H9 (cell line): ENCODE measurements around the gene RETREG3. TPM values are rescaled to one million over a fixed set of nuclear protein-coding genes. Genes with fewer than 3 reads are reported as not detected.

ENCODE experiments used
- DNase-seq: peaks from one replicate; pipeline ENCODE4 v3.0.0-alpha.2; 2017
- H2AFZ ChIP-seq: one replicate; pipeline ENCODE4 v1.6.1; 2013; ENCODE audit warnings: mild to moderate bottlenecking, low read length, control low read depth, moderate library complexity
- H2AK5ac ChIP-seq: 2 replicates; pipeline ENCODE4 v1.6.1; 2013; ENCODE audit warnings: low read length, control low read depth, mixed read lengths; ENCODE audit not compliant: insufficient read length
- H2BK120ac ChIP-seq: one replicate; pipeline ENCODE4 v1.6.1; 2013; ENCODE audit warnings: low read depth, mild to moderate bottlenecking, low read length, control low read depth, inconsistent platforms; ENCODE audit not compliant: poor library complexity, severe bottlenecking
- H2BK12ac ChIP-seq: 2 replicates; pipeline ENCODE4 v1.6.1; 2013; ENCODE audit warnings: low read length, control low read depth, mixed read lengths, low read depth; ENCODE audit not compliant: insufficient read length
- H2BK15ac ChIP-seq: 2 replicates; pipeline ENCODE4 v1.6.1; 2013; ENCODE audit warnings: low read depth, low read length, control low read depth
- H2BK20ac ChIP-seq: one replicate; pipeline ENCODE4 v1.6.1; 2013; ENCODE audit warnings: low read depth, mild to moderate bottlenecking, low read length, control low read depth, inconsistent platforms; ENCODE audit not compliant: poor library complexity, severe bottlenecking
- H2BK5ac ChIP-seq: 2 replicates; pipeline ENCODE4 v1.6.1; 2013; ENCODE audit warnings: low read length, control low read depth, mixed read lengths; ENCODE audit not compliant: insufficient read length
- H3K14ac ChIP-seq: 2 replicates; pipeline ENCODE4 v1.6.1; 2013; ENCODE audit warnings: low read length, control low read depth; ENCODE audit not compliant: insufficient read depth
- H3K18ac ChIP-seq: 2 replicates; pipeline ENCODE4 v1.6.1; 2013; ENCODE audit warnings: low read depth, mild to moderate bottlenecking, mixed read lengths, low read length, control low read depth; ENCODE audit not compliant: insufficient read length
- H3K23ac ChIP-seq: 2 replicates; pipeline ENCODE4 v1.6.1; 2013; ENCODE audit warnings: low read length, control low read depth, mixed read lengths, low read depth; ENCODE audit not compliant: insufficient read length
- H3K23me2 ChIP-seq: 2 replicates; pipeline ENCODE4 v1.6.1; 2013; ENCODE audit warnings: low read depth, mild to moderate bottlenecking, mixed read lengths, low read length, control low read depth; ENCODE audit not compliant: insufficient read length, poor library complexity, severe bottlenecking
- H3K27ac ChIP-seq: 2 replicates; pipeline ENCODE4 v1.5.1; 2013; ENCODE audit warnings: low read length, control low read depth, mixed read lengths, low read depth; ENCODE audit not compliant: insufficient read length
- H3K27me3 ChIP-seq: 2 replicates; pipeline ENCODE4 v1.6.1; 2013; ENCODE audit warnings: low read length, control low read depth, inconsistent platforms; ENCODE audit not compliant: insufficient read depth
- H3K4ac ChIP-seq: 2 replicates; pipeline ENCODE4 v1.6.1; 2013; ENCODE audit warnings: low read depth, mild to moderate bottlenecking, control low read depth, inconsistent platforms, low read length, moderate library complexity
- H3K4me1 ChIP-seq: 2 replicates; pipeline ENCODE4 v1.6.1; 2013; ENCODE audit warnings: low read length, control low read depth, inconsistent platforms; ENCODE audit not compliant: insufficient read depth
- H3K4me2 ChIP-seq: 2 replicates; pipeline ENCODE4 v1.6.1; 2013; ENCODE audit warnings: low read length, control low read depth, mixed read lengths; ENCODE audit not compliant: insufficient read length, insufficient read depth
- H3K56ac ChIP-seq: 2 replicates; pipeline ENCODE4 v1.6.1; 2013; ENCODE audit warnings: low read depth, mild to moderate bottlenecking, mixed read lengths, low read length, control low read depth; ENCODE audit not compliant: insufficient read length
- H3K79me1 ChIP-seq: 2 replicates; pipeline ENCODE4 v1.6.1; 2013; ENCODE audit warnings: low read depth, mild to moderate bottlenecking, moderate library complexity, low read length, control low read depth, inconsistent platforms; ENCODE audit not compliant: insufficient read depth, poor library complexity, severe bottlenecking
- H3K79me2 ChIP-seq: 2 replicates; pipeline ENCODE4 v1.6.1; 2013; ENCODE audit warnings: low read length, control low read depth, inconsistent platforms; ENCODE audit not compliant: insufficient read depth
- H3K9ac ChIP-seq: 2 replicates; pipeline ENCODE4 v1.6.1; 2013; ENCODE audit warnings: low read length, control low read depth, mixed read lengths; ENCODE audit not compliant: insufficient read length; ENCODE audit errors: extremely low read depth
- H3K9me3 ChIP-seq: one replicate; pipeline ENCODE4 v1.6.1; 2013; ENCODE audit warnings: low read depth, low read length, inconsistent platforms; ENCODE audit not compliant: control insufficient read depth
- H3T11ph ChIP-seq: one replicate; pipeline ENCODE4 v1.6.1; 2013; ENCODE audit warnings: mild to moderate bottlenecking, low read length, control low read depth, inconsistent platforms
- H4K20me1 ChIP-seq: one replicate; pipeline ENCODE4 v1.6.1; 2013; ENCODE audit not compliant: control insufficient read depth, insufficient read length, insufficient read depth
- H4K5ac ChIP-seq: 2 replicates; pipeline ENCODE4 v1.6.1; 2013; ENCODE audit warnings: low read depth, mild to moderate bottlenecking, mixed read lengths, low read length, control low read depth; ENCODE audit not compliant: insufficient read length
- H4K8ac ChIP-seq: replicated peaks from 2 replicates; pipeline ENCODE4 v1.6.1; 2013; ENCODE audit warnings: low read length, control low read depth, mixed read lengths, low read depth; ENCODE audit not compliant: insufficient read length
- H4K91ac ChIP-seq: 2 replicates; pipeline ENCODE4 v1.6.1; 2013; ENCODE audit warnings: low read depth, mild to moderate bottlenecking, moderate library complexity, mixed read lengths, low read length, control low read depth; ENCODE audit not compliant: insufficient read length
- H3K27ac Mint-ChIP-seq, 3 experiments: 2 replicates in 2 of 3; 3 replicates in 1 of 3; pipeline ENCODE4 v1.8.0; 2020 to 2021; ENCODE audit warnings: mixed read lengths in 3 of 3, mild to moderate bottlenecking in 1 of 3, moderate library complexity in 1 of 3
- H3K27me3 Mint-ChIP-seq: 2 replicates; pipeline ENCODE4 v1.8.0; 2021; ENCODE audit warnings: low read depth, mild to moderate bottlenecking, moderate library complexity, mixed read lengths
- H3K36me3 Mint-ChIP-seq, 3 experiments: 2 replicates in 2 of 3; 3 replicates in 1 of 3; pipeline ENCODE4 v1.8.0; 2020 to 2021; ENCODE audit warnings: low read depth in 3 of 3, mixed read lengths in 3 of 3; ENCODE audit not compliant: insufficient read depth in 1 of 3
- H3K4me1 Mint-ChIP-seq, 2 experiments: 2 replicates each; pipeline ENCODE4 v1.8.0; 2020; ENCODE audit warnings: mixed read lengths in 2 of 2
- H3K4me3 Mint-ChIP-seq, 2 experiments: 2 replicates in 1 of 2; 3 replicates in 1 of 2; pipeline ENCODE4 v1.8.0; 2020 to 2021; ENCODE audit warnings: mild to moderate bottlenecking in 2 of 2, mixed read lengths in 2 of 2, moderate library complexity in 1 of 2
- H3K9me3 Mint-ChIP-seq, 2 experiments: 2 replicates in 1 of 2; 3 replicates in 1 of 2; pipeline ENCODE4 v1.8.0; 2020; ENCODE audit warnings: mild to moderate bottlenecking in 2 of 2, mixed read lengths in 2 of 2, moderate library complexity in 1 of 2
- CTCF ChIP-seq: fragments of 200-600 bp; sonication (generic); conservative IDR thresholded peaks from 3 replicates; pipeline ENCODE4 v1.8.0; 2021; ENCODE audit warnings: antibody characterized with exemption, mild to moderate bottlenecking
- WGBS: extraction: QIAGEN DNeasy Blood & Tissue Kit; methylation state at CpG from one replicate; pipeline ENCODE4 v1.1.7; 2013; ENCODE audit warnings: missing lambda C conversion rate, low lambda C conversion rate, mixed read lengths; ENCODE audit not compliant: insufficient read length; ENCODE audit errors: extremely low coverage; 5-methylcytosine and 5-hydroxymethylcytosine counted together
- total RNA-seq: library from RNA; stranded (reverse); gene quantifications from 2 replicates; pipeline ENCODE4 v1.2.1, GENCODE V29; 2021

Gene RETREG3
- total RNA-seq, 1 experiment from 2014 or later = 47.3 TPM

GRCh38 chr17:42577140-42577531 is 32.0 kb downstream of the RETREG3 start:
- H3K27me3 ChIP-seq = no peaks in the 10 kb centered on the region; the same call in 1 of the 2 replicates
- no peaks in the 10 kb centered on the region for H3K79me2 ChIP-seq
- no peak overlapping the region for H4K8ac ChIP-seq
- no peak overlapping the region for H4K91ac ChIP-seq
- no peak overlapping the region for H3T11ph ChIP-seq
- no peak overlapping the region for H2BK15ac ChIP-seq
- H2BK20ac ChIP-seq = no peak overlapping the region
- no peak overlapping the region for H3K27ac ChIP-seq
- no peak overlapping the region for H3K4ac ChIP-seq
- H3K4me1 ChIP-seq = no peaks in the 10 kb centered on the region
- H3K9me3 ChIP-seq = no peaks in the 10 kb centered on the region
- no peak overlapping the region for H3K56ac ChIP-seq
- no peak overlapping the region for H4K5ac ChIP-seq
- H3K4me1 Mint-ChIP-seq = peaks cover 20 to 21% of the 10 kb centered on the region in 2 experiments
- no peak for DNase-seq
- H2AFZ ChIP-seq = no peak overlapping the region
- no peaks in the 10 kb centered on the region for H3K79me1 ChIP-seq
- H3K27ac Mint-ChIP-seq = peak overlapping the region; percentile 83 to 100 (median 85); a peak in 6 of 7 replicates
- H2BK12ac ChIP-seq = no peak overlapping the region
- H3K9ac ChIP-seq = peak overlapping the region; percentile 88
- peaks cover 20 to 71% (median 55%) of the 10 kb centered on the region in 3 experiments; a peak in 6 of 7 replicates for H3K36me3 Mint-ChIP-seq
- H2BK5ac ChIP-seq = no peak overlapping the region
- H4K20me1 ChIP-seq = no peaks in the 10 kb centered on the region
- WGBS = no CpG with 5 or more reads among the region's 18 CpGs
- H3K27me3 Mint-ChIP-seq = peaks cover 2% of the 10 kb centered on the region; the same call in 1 of the 2 replicates
- no peak overlapping the region for H2AK5ac ChIP-seq
- H3K4me3 Mint-ChIP-seq = peak overlapping the region; percentile 97 to 99
- no peak overlapping the region for H2BK120ac ChIP-seq
- peak overlapping the region; percentile 44 for H3K18ac ChIP-seq
- no peaks in the 10 kb centered on the region for H3K9me3 Mint-ChIP-seq
- peak overlapping the region; percentile 84 for H3K4me2 ChIP-seq
- peaks cover 3% of the 10 kb centered on the region for H3K23me2 ChIP-seq
- TF ChIP-seq CTCF = no peak
- no peak overlapping the region for H3K23ac ChIP-seq
- peak overlapping the region; percentile 69; the same call in 1 of the 2 replicates for H3K14ac ChIP-seq
